Parathyroid adenoma (tissue), 2 donors: ENCODE data around the gene DAW1.
"Not testable (repeated sequence)": the region's sequence is repeated elsewhere in the genome, so short reads cannot be mapped to it uniquely, and the experiment has no call there.

Experiments
- H2AFZ ChIP-seq: fragments of 300-600 bp; sonication (generic); one replicate; pipeline ENCODE4 v1.7.0; 2017; ENCODE audit warnings: antibody characterized with exemption, mild to moderate bottlenecking
- H3K27ac ChIP-seq: fragments of 300-600 bp; sonication (generic); one replicate; pipeline ENCODE4 v1.7.0; 2017
- H3K27me3 ChIP-seq: fragments of 300-600 bp; sonication (generic); one replicate; pipeline ENCODE4 v1.7.0; 2017; ENCODE audit warnings: low read length; ENCODE audit not compliant: control insufficient read depth, insufficient read depth
- H3K36me3 ChIP-seq: fragments of 300-600 bp; sonication (generic); one replicate; pipeline ENCODE4 v1.7.0; 2017; ENCODE audit warnings: low read length; ENCODE audit not compliant: control insufficient read depth, insufficient read depth
- H3K4me1 ChIP-seq: fragments of 300-600 bp; sonication (generic); one replicate; pipeline ENCODE4 v1.7.0; 2017; ENCODE audit warnings: control low read depth
- H3K4me2 ChIP-seq: fragments of 300-600 bp; sonication (generic); one replicate; pipeline ENCODE4 v1.7.0; 2017; ENCODE audit warnings: low read length
- H3K4me3 ChIP-seq: fragments of 300-600 bp; sonication (generic); one replicate; pipeline ENCODE4 v1.7.0; 2017; ENCODE audit warnings: low read depth, low read length
- H3K79me2 ChIP-seq: fragments of 300-600 bp; sonication (generic); one replicate; pipeline ENCODE4 v1.7.0; 2017; ENCODE audit warnings: control low read depth
- H3K9ac ChIP-seq: fragments of 300-600 bp; sonication (generic); one replicate; pipeline ENCODE4 v1.7.0; 2017; ENCODE audit warnings: mild to moderate bottlenecking
- H3K9me3 ChIP-seq: fragments of 300-600 bp; sonication (generic); one replicate; pipeline ENCODE4 v1.7.0; 2017; ENCODE audit warnings: low read length; ENCODE audit not compliant: control insufficient read depth
- TF ChIP-seq, protein P1 (sequence below): fragments of 300-600 bp; sonication (generic); IDR thresholded peaks from one replicate; pipeline ENCODE4 v1.7.0; 2017; ENCODE audit warnings: antibody characterized with exemption, mild to moderate bottlenecking
- donor health status: primary hyperparathyroidism.

DAW1 gene

DNA sequence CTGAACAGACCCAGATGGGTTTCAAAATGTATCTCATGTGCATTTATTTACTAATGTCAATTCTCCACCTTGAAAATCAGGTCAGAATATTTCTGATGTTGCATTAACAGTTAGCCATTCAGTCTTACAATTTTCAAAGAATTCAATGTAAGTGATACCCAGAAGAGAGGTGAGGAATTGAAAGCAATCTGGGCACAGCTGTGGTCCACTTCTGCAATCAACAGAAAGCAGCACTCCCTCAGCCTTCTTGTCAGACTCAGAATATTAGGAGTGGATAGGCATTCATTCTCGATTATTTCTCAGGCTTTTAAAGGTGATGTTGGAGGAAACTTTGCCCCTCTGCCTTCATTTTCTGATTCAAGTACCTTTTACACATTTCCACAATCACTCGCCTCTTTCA, 42.1 kb upstream of the DAW1 start:
- H3K36me3 ChIP-seq = no peaks in the 10 kb centered on the region
- H3K4me2 ChIP-seq = no peak overlapping the region
- H3K4me1 ChIP-seq = no peaks in the 10 kb centered on the region
- H3K4me3 ChIP-seq = no peak overlapping the region
- H3K79me2 ChIP-seq = no peaks in the 10 kb centered on the region
- TF ChIP-seq, protein P1, sequence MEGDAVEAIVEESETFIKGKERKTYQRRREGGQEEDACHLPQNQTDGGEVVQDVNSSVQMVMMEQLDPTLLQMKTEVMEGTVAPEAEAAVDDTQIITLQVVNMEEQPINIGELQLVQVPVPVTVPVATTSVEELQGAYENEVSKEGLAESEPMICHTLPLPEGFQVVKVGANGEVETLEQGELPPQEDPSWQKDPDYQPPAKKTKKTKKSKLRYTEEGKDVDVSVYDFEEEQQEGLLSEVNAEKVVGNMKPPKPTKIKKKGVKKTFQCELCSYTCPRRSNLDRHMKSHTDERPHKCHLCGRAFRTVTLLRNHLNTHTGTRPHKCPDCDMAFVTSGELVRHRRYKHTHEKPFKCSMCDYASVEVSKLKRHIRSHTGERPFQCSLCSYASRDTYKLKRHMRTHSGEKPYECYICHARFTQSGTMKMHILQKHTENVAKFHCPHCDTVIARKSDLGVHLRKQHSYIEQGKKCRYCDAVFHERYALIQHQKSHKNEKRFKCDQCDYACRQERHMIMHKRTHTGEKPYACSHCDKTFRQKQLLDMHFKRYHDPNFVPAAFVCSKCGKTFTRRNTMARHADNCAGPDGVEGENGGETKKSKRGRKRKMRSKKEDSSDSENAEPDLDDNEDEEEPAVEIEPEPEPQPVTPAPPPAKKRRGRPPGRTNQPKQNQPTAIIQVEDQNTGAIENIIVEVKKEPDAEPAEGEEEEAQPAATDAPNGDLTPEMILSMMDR = no peak
- no peaks in the 10 kb centered on the region for H3K9me3 ChIP-seq
- no peaks in the 10 kb centered on the region for H3K27me3 ChIP-seq
- no peak overlapping the region for H2AFZ ChIP-seq
- no peak overlapping the region for H3K9ac ChIP-seq
- H3K27ac ChIP-seq = no peak overlapping the region

DNA sequence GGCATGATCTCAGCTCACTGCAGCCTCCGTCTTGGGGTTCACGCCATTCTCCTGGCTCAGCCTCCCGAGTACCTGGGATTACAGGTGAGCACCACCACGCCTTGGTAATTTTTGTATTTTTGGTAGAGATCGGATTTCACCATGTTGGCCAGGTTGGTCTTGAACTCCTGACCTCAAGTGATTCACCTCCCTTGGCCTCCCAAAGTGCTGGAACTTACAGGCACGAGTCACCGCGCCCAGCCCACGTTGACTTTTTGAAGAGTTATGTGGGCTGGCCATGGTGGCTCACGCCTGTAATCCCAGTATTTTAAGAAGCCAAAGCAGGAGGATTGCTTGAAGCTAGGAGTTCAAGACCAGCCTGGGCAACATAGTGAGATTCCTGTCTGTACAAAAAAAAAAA, 37.0 kb upstream of the DAW1 start:
- no peak overlapping the region for H3K4me3 ChIP-seq
- H3K9me3 ChIP-seq = no peaks in the 10 kb centered on the region
- no peak overlapping the region for H3K9ac ChIP-seq
- no peaks in the 10 kb centered on the region for H3K4me1 ChIP-seq
- TF ChIP-seq, protein P1 = no peak
- H3K27me3 ChIP-seq = no peaks in the 10 kb centered on the region
- no peaks in the 10 kb centered on the region for H3K79me2 ChIP-seq
- H3K27ac ChIP-seq = no peak overlapping the region
- no peak overlapping the region for H3K4me2 ChIP-seq
- H3K36me3 ChIP-seq = no peaks in the 10 kb centered on the region
- H2AFZ ChIP-seq = no peak overlapping the region

DNA sequence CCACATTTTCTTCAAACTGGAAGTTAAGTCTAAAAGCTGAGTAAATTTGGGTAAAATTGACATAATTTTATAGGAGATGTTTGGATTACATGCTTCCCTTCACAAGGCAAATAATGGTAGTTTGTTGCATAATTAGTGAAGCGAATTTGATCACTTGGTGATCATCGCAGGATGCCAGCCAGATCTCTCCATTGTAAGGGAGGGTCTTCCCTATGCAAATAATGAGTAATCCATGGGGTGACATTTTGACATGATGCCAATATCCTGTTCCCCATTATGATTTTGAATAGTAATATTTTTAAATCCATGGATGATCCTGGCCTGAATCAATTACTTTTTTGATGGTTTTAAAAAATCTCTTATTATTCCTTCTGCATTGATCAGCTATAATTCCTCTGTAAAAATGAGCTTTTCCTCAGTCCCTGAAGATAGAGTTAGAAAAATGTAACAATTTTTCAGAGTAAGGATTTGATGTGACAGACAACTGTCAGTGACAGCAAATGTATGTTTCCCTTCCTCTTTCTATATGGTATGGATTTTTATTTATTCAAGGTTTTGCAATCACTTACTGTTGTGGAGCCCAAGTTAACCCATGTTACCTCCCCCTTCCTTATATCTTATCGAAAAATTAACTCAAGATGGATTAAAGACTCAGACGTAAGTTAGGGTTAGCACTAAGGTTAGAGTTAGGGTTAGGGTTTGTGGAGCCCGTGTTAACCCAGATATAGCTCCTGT, 36.3 kb upstream of the DAW1 start:
- Histone ChIP-seq H3K27ac (no peak overlapping the region), H3K4me2 (no peak overlapping the region), H3K9ac (no peak overlapping the region), H3K79me2 (no peaks in the 10 kb centered on the region), H3K4me1 (no peaks in the 10 kb centered on the region), H3K27me3 (no peaks in the 10 kb centered on the region), H3K36me3 (no peaks in the 10 kb centered on the region), H3K9me3 (no peaks in the 10 kb centered on the region), H2AFZ (no peak overlapping the region), H3K4me3 (no peak overlapping the region)
- TF ChIP-seq, protein P1 = no peak

DNA sequence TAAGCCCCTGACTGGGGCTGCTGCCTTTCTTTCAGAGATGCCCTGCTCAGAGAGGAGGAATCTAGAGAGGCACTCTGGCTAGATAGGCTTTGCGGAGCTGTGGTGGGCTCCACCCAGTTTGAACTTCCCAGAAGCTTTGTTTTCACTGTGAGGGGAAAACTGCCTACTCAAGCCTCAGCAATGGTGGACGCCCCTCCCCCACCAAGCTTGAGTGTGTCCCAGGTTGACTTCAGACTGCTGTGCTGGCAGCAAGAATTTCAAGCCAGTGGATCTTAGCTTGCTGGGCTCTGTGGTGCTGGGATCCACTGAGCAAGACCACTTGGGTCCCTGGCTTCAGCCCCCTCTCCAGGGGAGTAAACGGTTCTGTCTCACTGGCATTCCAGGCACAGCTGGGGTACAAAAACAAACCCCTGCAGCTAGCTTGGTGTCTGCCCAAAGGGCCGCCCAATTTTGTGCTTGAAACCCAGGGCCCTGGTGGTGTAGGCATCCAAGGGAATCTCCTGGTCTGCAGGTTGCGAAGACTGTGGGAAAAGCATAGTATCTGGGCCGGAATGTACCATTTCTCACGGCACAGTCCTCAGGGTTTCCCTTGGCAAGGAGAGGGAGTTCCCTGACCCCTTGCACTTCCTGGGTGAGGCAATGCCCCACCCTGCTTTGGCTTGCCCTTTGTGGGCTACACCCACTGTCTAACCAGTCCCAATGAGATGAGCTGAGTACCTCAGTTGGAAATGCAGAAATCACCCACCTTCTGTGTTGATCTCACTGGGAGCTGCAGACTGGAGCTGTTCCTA, 31.9 kb upstream of the DAW1 start:
- not testable (repeated sequence) for H3K36me3 ChIP-seq, H3K27me3 ChIP-seq, H3K9me3 ChIP-seq

DNA sequence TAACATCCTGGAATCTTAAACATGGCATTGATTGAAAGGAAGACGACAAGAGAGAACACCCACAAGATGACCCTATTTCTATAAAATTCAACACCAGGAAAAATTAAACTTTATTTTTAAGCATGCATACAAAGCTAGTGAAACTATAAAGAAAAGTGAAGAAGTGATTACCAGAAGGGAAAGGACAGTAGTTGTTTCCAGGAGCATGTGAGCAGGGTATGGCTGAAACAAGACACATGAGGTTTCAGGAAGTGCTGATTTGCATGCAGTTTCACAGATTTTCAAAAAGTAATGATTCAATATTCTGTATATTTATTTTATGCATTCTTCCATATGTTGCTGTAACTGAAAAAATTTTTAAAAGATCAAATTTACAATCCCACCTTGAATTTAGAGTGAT, 24.6 kb upstream of the DAW1 start:
- H3K27me3 ChIP-seq = no peaks in the 10 kb centered on the region
- no peak overlapping the region for H2AFZ ChIP-seq
- H3K27ac ChIP-seq = no peak overlapping the region
- H3K9ac ChIP-seq = no peak overlapping the region
- H3K4me1 ChIP-seq = no peaks in the 10 kb centered on the region
- no peak overlapping the region for H3K4me2 ChIP-seq
- no peaks in the 10 kb centered on the region for H3K36me3 ChIP-seq
- H3K9me3 ChIP-seq = peaks cover 2% of the 10 kb centered on the region
- no peak overlapping the region for H3K4me3 ChIP-seq
- H3K79me2 ChIP-seq = no peaks in the 10 kb centered on the region
- TF ChIP-seq, protein P1 = no peak

More for the DNA sequence above, 31.9 kb upstream of the DAW1 start:
- not testable (repeated sequence) for H3K4me1 ChIP-seq, H3K27ac ChIP-seq, H3K9ac ChIP-seq, H2AFZ ChIP-seq, H3K4me2 ChIP-seq, H3K4me3 ChIP-seq, H3K79me2 ChIP-seq
